OCI-LY3 (cell line): ENCODE results near the gene DNAJC13.
"Not testable (repeated sequence)": the region's sequence is repeated elsewhere in the genome, so short reads cannot be mapped to it uniquely, and the experiment has no call there.

Experiments used
- H2AFZ ChIP-seq: fragments of 200-600, 300-600 bp; shearing (Covaris generic); 2 replicates; pipeline ENCODE4 v1.6.0; 2014; ENCODE audit warnings: antibody characterized with exemption, low read depth, low read length
- H3K27ac ChIP-seq: fragments of 200-600, 300-600 bp; sonication (generic); 2 replicates; pipeline ENCODE4 v1.5.1; 2014; ENCODE audit warnings: mild to moderate bottlenecking, low read length, moderate library complexity, mixed read lengths
- H3K27me3 ChIP-seq: fragments of 200-600, 300-600 bp; sonication (generic); 2 replicates; pipeline ENCODE4 v1.6.1; 2014; ENCODE audit warnings: low read depth, low read length, mixed read lengths
- H3K36me3 ChIP-seq: fragments of 200-600, 300-600 bp; sonication (generic); replicated peaks from 2 replicates; pipeline ENCODE3; 2014; ENCODE audit warnings: low read depth, low read length, mixed read lengths
- H3K4me1 ChIP-seq: fragments of 300-600, 200-600 bp; sonication (generic); 2 replicates; pipeline ENCODE4 v1.6.1; 2014; ENCODE audit warnings: low read length, mixed read lengths
- H3K4me2 ChIP-seq: fragments of 200-600, 300-600 bp; sonication (generic); 2 replicates; pipeline ENCODE4 v1.6.1; 2014; ENCODE audit warnings: low read length, mixed read lengths
- H3K4me3 ChIP-seq: fragments of 300-600, 200-600 bp; sonication (generic); 2 replicates; pipeline ENCODE4 v1.5.1; 2014; ENCODE audit warnings: antibody characterized with exemption, mild to moderate bottlenecking, low read length, moderate library complexity
- H3K79me2 ChIP-seq: fragments of 300-600, 200-600 bp; shearing (Covaris generic); 2 replicates; pipeline ENCODE4 v1.6.1; 2014; ENCODE audit warnings: mild to moderate bottlenecking, low read length, mixed read lengths
- H3K9ac ChIP-seq: fragments of 300-600, 200-600 bp; shearing (Covaris generic); 2 replicates; pipeline ENCODE4 v1.6.0; 2014; ENCODE audit warnings: mild to moderate bottlenecking, low read length, moderate library complexity
- H3K9me3 ChIP-seq: fragments of 200-600, 300-600 bp; shearing (Covaris generic); 2 replicates; pipeline ENCODE4 v1.6.1; 2014; ENCODE audit warnings: low read length, mixed read lengths; ENCODE audit not compliant: insufficient read depth
- H4K20me1 ChIP-seq: fragments of 200-600, 300-600 bp; sonication (generic); 2 replicates; pipeline ENCODE4 v1.6.1; 2016; ENCODE audit warnings: low read length, mixed read lengths; ENCODE audit not compliant: insufficient read depth
- EZH2phosphoT487 ChIP-seq: fragments of 200-600 bp; shearing (Covaris generic); IDR thresholded peaks from 2 replicates; pipeline ENCODE4 v1.6.1; 2018; ENCODE audit warnings: antibody characterized with exemption, mixed run types, low read depth
- TF ChIP-seq, protein P1 (sequence below): fragments of 200-600, 300-600 bp; sonication (generic); IDR thresholded peaks from 2 replicates; pipeline ENCODE4 v1.5.1; 2014; ENCODE audit warnings: antibody characterized with exemption, low read length, low read depth

DNAJC13 gene

DNA sequence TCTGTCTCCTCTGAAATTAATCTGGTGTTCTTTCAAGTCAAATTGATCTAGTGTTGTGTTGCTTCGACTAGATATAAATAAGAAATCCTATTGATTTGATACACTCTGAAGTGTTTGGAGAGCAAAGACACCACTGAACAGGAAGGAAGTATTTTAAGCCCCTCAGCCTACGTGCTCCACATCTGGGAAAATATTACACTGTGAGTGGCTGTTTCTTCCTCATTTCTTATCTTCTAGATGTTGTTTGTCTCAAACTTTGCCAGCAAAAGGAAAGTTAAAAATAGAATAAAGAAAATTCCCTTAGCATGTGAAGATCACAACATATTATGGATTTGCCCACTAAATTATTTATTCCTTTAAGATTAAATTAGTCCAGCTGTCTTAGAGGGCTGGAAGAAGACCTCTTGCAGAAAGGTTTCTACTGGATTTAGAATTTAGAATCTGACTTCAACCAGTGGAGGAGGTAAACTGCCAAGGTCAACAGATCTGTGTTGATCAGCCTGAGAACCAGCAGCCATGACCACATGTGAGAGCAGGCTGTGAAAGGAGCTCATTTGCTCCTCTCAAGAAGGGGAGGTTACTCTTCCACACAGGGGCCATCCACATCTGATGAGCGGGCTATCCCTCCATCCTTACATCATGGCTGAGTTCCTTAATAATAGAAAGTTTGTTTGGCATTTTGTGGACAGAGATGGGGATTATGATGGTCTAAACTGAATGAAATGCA, 133.4 kb downstream of the DNAJC13 start:
- Histone ChIP-seq H2AFZ (no peak overlapping the region), H3K4me1 (no peaks in the 10 kb centered on the region), H3K4me3 (no peak overlapping the region), H3K27ac (no peak overlapping the region), H3K27me3 (no peaks in the 10 kb centered on the region), H3K4me2 (no peak overlapping the region), H3K9ac (no peak overlapping the region), H3K9me3 (no peaks in the 10 kb centered on the region), H3K79me2 (no peaks in the 10 kb centered on the region), H4K20me1 (no peaks in the 10 kb centered on the region), H3K36me3 (no peaks in the 10 kb centered on the region)
- TF ChIP-seq, protein P1, sequence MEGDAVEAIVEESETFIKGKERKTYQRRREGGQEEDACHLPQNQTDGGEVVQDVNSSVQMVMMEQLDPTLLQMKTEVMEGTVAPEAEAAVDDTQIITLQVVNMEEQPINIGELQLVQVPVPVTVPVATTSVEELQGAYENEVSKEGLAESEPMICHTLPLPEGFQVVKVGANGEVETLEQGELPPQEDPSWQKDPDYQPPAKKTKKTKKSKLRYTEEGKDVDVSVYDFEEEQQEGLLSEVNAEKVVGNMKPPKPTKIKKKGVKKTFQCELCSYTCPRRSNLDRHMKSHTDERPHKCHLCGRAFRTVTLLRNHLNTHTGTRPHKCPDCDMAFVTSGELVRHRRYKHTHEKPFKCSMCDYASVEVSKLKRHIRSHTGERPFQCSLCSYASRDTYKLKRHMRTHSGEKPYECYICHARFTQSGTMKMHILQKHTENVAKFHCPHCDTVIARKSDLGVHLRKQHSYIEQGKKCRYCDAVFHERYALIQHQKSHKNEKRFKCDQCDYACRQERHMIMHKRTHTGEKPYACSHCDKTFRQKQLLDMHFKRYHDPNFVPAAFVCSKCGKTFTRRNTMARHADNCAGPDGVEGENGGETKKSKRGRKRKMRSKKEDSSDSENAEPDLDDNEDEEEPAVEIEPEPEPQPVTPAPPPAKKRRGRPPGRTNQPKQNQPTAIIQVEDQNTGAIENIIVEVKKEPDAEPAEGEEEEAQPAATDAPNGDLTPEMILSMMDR = no peak
- no peak for TF ChIP-seq EZH2phosphoT487

DNA sequence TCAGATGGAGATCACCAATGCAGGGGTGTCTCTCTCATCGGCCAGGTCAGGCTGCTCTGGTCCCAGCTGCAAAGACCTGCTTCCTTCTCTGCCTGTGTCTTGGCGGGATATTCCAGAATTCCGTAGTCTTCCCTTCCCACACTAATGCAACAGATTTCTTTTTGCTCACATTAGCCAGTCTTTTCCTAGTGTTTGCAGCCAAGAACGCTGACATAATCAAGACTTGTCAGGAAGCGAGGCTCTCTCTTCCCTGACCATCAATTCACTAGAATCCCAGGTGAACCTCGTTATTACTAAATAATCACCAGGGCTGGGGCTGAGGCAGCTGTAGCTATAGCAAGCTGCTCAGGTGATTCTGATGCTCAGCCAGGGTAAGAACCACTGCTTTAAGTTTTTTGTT, 136.5 kb downstream of the DNAJC13 start:
- Histone ChIP-seq H3K27me3 (no peaks in the 10 kb centered on the region), H4K20me1 (no peaks in the 10 kb centered on the region), H2AFZ (no peak overlapping the region), H3K4me3 (no peak overlapping the region), H3K79me2 (no peaks in the 10 kb centered on the region), H3K4me2 (no peak overlapping the region), H3K4me1 (no peaks in the 10 kb centered on the region), H3K36me3 (no peaks in the 10 kb centered on the region), H3K9me3 (no peaks in the 10 kb centered on the region), H3K27ac (no peak overlapping the region), H3K9ac (no peak overlapping the region)
- no peak for TF ChIP-seq EZH2phosphoT487
- TF ChIP-seq, protein P1 = no peak

DNA sequence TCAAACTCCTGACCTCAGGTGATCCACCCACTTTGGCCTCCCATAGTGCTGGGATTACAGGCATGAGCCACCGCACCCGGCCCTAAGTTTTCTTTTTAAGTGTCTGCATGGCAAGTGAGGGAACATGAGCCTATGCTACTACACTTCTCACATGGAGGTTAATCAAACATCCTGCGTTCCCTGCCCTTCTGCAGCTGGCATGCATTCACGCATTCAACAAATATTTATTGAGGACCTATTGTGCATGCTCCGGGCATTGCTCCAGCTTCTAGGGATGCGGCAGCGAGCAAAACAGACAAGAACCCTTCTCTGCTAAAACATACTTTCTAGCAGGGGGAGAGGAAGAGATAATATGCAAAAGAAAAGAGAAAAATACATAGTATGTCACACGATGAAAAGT, 137.1 kb downstream of the DNAJC13 start:
- Histone ChIP-seq H3K36me3 (no peaks in the 10 kb centered on the region), H3K27ac (no peak overlapping the region), H2AFZ (no peak overlapping the region), H4K20me1 (no peaks in the 10 kb centered on the region), H3K9ac (no peak overlapping the region), H3K9me3 (no peaks in the 10 kb centered on the region), H3K4me2 (no peak overlapping the region), H3K27me3 (no peaks in the 10 kb centered on the region), H3K4me1 (no peaks in the 10 kb centered on the region), H3K79me2 (no peaks in the 10 kb centered on the region), H3K4me3 (no peak overlapping the region)
- TF ChIP-seq, protein P1 = no peak
- TF ChIP-seq EZH2phosphoT487 = no peak

DNA sequence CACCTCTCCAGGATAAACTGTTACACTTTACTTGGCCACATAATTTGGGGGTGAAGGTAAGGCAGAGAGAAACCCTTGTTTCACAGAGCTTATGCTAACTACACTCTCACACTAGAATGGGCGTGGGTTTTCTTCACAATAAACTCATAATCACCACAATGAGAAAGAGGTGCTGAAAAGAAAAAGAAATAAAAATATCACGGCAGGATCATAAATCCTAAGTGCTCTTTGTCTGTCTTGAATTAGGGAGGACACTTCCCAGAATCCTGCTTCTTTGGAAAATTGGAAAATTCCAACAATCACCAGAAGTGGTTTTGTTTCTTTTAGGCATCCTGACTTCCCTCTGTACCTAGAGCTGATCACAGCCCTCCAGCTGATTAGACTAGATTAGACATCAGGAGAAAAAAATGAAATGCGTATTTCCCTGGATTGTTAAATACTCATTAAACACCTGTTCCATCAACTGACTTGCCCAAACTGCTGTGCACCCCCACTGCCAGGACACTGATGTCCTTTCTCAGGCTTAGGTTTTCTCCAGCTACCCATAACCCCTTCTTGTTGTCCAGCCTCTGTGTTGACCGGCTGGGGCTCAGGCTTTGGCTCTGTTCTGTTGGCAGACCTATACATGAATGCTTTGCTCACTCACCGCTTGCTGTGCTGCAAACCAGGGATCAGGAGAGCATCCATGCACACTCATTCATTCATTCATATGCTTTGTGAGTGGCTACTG, 138.2 kb downstream of the DNAJC13 start:
- Histone ChIP-seq H3K9me3 (no peaks in the 10 kb centered on the region), H2AFZ (no peak overlapping the region), H3K4me2 (no peak overlapping the region), H3K27ac (no peak overlapping the region), H3K4me1 (no peaks in the 10 kb centered on the region), H4K20me1 (no peaks in the 10 kb centered on the region), H3K9ac (no peak overlapping the region), H3K4me3 (no peak overlapping the region), H3K27me3 (no peaks in the 10 kb centered on the region), H3K79me2 (no peaks in the 10 kb centered on the region), H3K36me3 (no peaks in the 10 kb centered on the region)
- TF ChIP-seq, protein P1 = no peak
- TF ChIP-seq EZH2phosphoT487 = no peak

DNA sequence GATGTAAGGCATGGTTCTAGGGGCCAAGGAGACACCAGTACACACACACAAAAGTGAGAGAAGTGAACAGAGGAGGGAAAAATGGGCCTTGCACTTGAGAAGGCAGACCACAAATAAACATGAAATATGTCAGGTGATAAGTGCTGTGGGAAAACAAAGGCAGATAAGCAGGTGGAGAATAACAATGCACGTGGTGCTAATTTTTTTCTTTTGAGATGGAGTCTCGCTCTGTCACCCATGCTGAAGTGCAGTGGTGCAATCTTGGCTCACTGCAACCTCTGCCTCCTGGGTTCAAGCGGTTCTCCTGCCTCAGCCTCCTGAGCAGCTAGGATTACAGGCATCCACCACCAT, 138.7 kb downstream of the DNAJC13 start:
- H3K36me3 ChIP-seq, H3K4me3 ChIP-seq, H3K9ac ChIP-seq, H3K79me2 ChIP-seq, H3K4me1 ChIP-seq, H3K4me2 ChIP-seq, H3K27ac ChIP-seq, H4K20me1 ChIP-seq, H3K9me3 ChIP-seq, H3K27me3 ChIP-seq, H2AFZ ChIP-seq: not testable (repeated sequence)
